GM19467 (cell line): ENCODE results near the gene G6PD.
"Not testable (repeated sequence)": the region's sequence is repeated elsewhere in the genome, so short reads cannot be mapped to it uniquely, and the experiment has no call there.

Experiments used
- ATAC-seq: cut with Tn5 transposase; IDR thresholded peaks from one replicate; pipeline ENCODE4 v1.9.1; 2021; ENCODE audit warnings: mild to moderate bottlenecking, moderate library complexity; ENCODE audit not compliant: unreplicated experiment

G6PD gene

DNA sequence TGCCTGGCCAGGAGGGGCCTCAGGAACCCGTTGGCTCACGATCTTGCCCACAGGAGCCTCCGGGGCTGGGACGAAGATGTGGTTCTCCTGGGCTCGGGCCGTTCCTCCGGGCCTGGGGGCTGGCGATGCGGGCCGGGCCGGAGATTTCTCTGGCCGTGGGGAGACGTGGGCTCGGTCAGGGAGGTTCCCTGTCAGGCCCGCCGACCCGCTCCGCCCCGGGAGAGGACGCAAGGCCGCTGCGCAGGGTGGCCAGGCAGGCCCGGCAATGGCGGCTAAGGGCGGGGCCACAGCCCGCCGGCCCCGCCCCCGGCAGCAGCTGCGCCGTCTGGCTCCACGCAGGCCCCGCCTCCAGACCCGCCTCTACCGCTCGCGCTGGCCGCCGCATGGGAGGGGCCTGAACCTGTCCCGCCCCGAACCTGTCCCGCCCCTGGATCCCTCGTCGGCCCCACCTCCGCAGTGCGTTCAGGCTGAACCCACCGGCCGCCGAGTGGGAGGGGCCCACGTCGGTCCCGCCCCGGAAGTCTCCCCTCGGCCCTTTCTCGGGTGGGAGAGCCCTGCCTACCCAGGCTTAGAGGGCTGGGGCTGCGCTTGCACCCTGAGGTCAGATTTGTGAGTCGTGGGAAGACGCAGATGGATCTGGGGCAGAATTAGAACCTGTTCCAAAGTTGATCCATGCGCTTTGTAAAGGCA, 30.5 kb downstream of the G6PD start, which contains the start of gene FAM3A:
Gene FAM3A, minus strand, starts transcription at position 267 of the 690 bp plus-strand sequence. CDS start 460 bp downstream, outside the sequence.
- ATAC-seq = peak; percentile 87

DNA sequence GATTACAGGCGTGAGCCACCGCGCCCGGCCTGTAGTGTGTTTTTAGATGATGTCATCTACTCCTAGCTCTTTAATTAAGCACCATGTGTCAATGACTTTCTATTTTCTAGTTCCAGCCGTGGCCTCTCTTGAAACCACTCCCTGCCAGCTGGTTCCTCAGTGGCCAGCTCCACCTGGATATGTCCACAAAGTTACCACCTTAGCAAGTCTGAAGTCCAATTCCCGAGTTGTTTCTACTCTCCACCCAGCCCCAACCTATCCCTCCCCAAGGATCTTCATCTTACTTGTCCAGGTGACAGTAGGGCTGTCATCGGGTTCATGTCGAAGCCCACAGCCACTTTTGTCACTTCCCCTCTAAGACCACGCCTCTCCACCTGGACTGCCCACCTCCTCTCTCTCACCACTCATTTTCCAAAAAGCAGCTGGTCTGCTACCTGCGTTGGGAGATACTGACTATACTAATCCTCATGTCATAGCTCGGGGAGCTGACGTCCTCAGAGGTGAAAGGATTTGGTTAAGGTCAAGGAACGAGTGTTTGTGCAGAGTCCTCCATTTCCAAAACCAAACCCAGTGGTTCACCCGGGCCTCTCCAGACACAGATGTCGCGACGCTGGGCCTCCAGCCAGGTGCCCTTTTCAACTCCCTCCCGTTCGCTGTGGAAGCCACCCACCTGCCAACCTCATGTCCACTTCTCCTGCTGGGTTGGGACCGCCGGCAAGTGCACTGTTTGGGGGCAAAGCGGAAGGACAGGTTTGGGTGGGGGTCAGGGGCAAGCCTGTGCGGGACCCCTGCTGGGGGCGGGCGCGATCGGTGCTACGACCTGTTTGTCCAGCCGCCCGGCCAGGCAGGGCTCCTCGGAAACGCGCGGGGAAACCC, 31.3 kb downstream of the G6PD start:
- ATAC-seq = no peak

DNA sequence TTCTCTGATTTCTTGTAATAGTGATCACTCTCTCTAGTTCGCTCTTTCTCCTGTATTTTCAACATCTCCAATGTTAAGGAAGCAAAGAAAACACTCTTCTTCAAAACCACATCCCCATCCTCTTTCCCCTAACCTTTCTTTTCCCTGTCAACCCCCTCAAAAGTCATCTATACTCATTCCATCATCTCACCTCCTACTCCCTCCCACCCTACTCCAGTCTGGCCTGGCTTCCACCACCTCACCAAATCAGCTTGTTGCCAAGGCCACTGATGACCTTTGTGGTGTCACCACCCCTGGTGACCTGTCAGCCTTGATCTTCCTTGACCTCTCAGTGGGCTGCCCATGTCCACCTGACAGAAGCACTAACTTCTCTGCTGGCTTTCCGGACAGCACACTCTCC, 32.9 kb downstream of the G6PD start:
- ATAC-seq = no peak

DNA sequence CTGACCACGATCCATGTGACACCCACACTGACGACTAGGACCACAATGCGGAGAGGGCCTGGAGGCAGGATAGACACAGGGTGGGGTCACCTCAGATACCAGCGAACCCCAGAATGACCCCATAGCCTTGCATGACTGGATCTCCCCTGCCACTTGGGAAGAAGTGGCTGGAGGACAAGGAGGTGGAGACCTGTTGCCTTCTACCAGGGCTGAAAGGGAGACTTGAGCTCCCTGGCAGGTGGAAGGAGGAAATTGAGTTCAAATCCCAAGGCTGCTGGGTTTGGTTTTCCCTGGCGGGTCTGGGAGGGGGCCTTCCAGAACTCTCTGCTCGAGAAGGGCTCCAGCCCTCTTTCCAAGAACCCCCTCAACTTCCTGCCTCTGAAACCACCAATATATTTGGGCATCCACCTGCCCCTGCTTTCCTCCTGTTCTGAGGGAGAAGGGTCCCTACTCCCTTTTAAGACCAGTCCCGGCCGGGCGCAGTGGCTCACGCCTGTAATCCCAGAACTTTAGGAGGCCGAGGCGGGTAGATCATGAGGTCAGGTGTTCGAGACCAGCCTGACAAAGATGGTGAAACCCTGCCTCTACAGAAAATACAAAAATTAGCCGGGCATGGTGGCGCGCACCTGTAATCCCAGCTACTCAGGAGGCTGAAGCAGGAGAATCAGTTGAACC, 33.6 kb downstream of the G6PD start:
- ATAC-seq = no peak

DNA sequence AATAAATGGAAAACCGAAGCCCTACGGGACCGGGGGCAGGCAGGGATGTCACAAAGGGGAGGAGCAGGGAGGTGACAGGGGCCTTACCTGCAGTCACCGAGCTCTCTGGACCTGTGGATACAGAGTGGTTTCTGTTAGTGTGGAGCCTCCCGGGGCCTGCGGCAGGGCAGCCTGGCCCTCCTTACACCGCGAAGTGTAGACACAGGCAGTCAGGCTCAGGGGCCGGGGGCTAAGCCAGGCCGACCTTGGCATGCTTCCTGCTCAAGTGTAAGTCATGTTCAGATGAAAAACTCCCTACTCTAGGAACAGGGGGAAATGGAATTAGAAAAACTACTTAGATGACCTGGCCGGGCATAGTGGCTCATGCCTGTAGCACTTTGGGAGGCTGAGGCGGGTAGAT, 34.9 kb downstream of the G6PD start:
- ATAC-seq = no peak

DNA sequence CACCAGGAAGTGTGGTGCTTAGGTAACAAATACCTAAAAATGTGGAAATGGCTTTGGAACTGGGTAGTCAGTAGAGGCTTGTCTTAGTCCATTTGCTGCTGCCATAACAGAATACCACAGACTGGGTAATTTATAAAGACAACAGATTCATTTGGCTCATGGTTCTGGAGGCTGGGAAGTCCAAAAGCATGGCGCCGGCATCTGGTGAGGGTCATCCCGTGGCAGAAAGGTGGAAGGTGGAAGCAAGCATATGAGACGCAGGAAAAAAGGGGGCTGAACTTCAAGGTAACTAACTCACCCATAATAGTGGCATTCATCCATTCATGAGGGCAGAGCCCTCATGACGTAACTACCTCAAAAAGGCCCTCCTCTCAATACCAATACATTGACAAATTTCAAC, 37.2 kb downstream of the G6PD start:
- ATAC-seq = no peak

DNA sequence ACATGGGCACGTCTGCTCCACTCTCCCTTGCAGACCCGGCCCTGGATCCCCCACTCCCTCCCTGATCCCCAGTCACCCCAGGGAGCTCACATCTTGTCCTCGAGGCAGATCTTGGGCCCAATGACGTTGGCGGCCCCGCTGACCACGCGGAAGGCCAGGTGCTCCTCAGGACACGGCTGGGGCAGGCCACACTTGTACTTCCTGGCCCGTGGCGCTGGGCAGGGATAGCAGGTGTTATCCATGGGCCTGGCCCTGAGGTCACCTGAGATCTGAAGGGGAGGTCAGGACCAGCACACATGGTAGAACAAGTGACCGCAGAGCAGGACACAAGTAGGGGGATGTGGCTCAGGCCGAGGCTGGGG, 38.3 kb downstream of the G6PD start:
- no peak for ATAC-seq

DNA sequence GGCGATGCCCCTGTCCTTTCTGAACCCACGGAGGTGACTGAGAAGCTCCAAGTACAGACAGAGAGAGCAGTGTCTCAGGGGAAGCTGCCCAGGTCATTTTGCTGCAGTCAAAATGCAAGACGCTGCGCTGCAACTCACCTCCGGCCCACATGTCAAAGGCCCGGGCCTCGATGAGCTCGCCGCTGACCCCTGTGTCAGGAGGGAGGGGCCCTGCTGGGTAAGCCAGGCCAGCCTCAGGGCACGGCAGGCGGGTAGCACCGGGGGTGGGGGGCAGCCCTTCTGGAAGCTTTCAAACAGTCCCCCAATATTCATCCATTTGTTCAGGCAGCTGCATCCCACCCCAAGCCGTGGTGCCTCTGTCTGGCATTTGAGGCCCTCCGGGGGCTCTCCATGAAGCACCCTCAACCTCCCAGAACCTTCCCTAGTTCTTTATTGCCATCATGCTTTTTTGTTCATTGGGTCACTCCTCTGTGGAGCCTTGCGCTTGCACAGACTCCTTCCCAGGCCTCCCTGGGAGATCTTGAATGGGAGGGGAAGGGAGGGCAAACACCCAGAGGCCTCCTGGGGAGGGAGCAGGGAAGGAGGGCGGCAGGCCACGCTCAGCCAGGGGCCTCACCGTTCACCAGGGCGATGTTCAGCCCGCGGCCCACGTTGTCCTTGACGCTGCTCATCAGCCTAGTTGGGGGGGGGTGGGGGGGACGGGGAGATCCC, 38.8 kb downstream of the G6PD start:
- ATAC-seq = no peak

DNA sequence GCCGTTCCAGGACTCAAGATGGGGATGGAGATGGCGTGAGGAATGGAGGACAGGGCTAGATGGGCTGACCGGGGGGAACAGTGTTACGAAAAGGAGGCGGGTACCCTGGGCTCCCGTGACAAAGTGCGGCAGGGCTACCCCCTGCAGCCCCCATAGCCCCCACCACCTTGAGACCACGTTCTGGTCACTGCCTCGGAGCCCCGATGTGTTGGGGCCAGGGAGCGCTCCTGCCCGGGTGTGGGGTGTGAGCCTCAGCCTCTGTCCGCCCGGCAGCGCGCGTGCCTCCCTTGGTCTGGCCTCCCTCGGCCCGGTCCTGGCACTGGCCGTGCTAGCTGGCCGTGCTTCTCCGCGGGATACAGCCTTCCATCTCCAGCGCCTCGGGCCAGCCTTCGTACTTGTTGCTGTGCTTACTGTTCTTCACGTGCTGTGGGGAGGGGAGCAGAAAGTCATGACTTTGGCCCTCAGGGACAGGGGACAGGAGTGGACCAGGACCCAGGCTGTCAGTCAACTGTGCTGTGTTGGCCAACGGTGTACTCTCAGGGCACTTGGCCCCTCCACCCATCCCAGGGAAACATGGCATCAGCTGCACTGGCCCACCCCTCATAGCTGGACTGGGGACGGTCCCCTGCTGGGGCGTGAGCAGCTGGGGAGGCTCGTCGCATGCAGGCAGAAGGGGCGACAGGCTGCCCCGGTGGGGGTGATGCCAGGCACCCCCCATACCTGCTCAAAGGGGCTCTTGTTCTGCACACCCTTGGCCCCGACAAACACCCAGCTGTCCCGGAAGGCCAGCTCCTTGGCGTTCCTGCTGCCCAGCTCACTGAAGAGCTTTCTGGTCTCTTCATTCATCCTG, 39.9 kb downstream of the G6PD start:
- ATAC-seq = no peak

DNA sequence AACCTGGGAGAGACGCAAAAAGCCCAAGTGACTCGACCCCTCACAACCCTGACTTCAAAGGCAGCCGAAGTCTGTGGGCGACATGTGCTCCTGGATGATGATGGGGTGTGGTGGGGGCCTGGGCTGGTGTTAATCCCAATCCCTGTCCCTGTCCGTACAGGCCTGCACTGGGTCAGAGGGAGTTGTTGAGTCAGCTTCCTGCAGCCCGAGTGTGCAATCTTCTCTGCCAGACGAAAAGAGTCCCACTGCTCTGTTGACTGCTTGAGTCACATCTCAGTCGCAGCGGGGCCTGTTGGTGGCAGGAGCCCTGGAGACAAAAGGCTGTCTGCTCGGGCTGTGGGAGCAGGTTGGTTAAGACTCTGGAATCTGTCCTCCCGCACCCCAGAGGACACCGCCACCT, 40.9 kb downstream of the G6PD start:
- ATAC-seq = no peak

DNA sequence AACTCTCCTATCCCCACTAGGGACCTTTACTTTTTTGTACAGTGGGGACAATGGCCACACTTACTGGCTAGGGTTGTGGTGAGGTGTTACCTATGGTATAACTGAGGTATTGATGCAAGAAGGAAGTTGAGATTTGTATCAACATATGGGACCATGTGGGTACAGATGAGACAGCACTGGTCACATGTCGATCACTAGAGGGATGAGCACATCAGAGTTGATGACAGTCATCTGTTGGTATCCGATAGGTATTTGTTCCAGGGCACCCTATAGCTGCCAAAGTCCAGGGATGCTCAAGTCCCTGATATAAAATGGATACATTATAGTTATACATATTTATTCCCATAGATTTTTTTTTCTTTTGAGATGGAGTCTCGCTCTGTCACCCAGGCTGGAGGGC, 43.7 kb downstream of the G6PD start:
- no peak for ATAC-seq

DNA sequence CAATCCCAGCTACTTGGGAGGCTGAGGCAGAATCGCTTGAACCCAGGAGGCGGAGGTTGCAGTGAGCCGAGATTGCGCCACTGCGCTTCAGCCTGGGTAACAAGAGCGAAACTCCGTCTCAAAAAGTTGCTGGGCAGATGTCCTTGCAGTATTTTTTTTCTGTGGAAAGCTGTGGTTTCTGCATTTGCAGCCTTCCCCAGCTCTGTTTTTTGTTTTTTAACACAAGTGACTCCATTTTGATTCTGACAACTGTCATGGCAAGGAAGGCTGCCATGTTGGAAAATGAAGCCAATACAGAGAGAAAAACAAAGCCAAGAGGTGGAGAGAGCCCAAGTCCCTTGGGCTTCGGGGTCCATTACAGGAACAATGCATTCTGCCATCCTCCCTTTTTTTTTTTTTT, 44.5 kb downstream of the G6PD start:
- ATAC-seq = no peak

DNA sequence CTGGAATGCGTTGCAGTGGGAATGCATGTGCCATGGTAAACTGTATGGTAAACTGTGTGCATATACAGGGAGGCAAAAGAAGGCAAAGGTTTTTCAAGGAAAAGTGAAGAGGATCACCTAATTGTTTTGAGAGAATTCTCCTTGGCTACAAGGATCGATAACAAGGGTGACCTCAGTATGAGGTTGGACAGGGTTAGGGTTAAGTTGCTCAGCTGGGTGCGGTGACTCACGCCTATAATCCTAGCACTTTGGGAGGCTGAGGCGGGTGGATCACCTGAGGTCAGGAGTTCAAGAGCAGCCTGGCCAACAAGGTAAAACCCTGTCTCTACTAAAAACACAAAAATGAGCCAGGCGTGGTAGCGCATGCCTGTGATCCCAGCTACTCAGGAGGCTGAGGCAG, 45.2 kb downstream of the G6PD start:
- ATAC-seq = not testable (repeated sequence)

DNA sequence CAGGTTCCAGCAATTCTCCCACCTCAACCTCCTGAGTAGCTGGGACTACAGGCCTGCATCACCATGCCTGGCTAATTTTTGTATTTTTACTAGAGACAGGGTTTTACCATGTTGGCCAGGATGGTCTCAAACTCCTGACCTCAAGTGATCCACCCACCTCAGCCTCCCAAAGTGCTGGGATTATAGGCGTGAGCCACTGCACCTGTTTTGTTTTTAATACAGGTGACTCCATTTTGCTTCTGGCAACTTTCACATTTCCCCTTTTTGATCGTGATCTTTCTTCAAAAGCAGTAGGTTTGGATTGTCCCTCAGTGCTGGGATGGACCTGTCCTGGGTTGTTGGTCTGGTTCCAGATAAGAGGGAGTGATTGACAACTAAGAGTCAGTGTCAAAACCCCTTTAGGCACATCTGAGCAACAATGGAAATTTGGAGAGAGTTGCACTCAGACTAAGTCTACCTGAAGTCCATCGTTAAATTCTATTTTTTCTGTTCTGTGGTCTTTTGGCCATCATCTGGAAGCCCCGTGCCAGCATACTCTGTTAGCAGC, 50.0 kb downstream of the G6PD start:
- ATAC-seq = not testable (repeated sequence)

DNA sequence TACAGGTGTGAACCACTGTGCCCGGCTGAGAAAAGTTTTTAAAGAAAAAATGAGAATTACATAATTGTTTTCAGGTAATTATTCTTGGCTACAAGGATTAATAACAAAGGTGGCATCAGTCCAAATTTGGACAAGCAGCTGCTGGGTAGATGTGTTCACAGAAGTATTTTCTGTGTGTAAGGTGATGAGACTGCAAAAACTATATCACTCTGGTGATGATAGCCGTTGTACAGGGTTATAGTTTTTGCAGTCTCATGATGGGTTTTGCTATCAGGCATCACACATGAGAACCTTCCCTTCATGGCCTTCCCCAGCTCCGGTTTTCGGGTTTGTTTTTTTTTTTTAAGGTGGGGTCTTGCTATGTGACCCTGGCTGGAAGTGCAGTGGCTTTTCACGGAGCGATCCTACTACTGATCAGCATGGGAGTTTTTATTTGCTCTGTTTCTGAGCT, 51.1 kb downstream of the G6PD start:
- ATAC-seq = no peak

DNA sequence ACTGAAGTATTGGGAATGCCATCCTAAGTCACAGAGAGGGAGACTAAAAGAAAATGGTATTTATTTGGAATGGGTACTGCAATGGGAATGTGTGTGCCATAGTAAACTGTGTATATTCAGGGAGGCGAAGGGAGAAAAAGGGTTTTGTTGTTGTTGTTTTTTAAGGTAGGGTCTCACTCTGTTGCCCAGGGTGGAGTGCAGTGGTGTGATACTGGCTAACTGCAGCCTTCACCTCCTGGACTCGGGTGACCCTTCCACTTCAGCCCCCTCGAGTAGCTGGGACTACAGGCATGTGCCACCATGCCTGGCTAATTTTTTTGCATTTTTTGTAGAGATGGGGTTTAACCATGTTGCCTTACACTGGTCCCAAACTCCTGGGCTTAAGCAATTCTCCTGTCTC, 51.9 kb downstream of the G6PD start:
- ATAC-seq = no peak

DNA sequence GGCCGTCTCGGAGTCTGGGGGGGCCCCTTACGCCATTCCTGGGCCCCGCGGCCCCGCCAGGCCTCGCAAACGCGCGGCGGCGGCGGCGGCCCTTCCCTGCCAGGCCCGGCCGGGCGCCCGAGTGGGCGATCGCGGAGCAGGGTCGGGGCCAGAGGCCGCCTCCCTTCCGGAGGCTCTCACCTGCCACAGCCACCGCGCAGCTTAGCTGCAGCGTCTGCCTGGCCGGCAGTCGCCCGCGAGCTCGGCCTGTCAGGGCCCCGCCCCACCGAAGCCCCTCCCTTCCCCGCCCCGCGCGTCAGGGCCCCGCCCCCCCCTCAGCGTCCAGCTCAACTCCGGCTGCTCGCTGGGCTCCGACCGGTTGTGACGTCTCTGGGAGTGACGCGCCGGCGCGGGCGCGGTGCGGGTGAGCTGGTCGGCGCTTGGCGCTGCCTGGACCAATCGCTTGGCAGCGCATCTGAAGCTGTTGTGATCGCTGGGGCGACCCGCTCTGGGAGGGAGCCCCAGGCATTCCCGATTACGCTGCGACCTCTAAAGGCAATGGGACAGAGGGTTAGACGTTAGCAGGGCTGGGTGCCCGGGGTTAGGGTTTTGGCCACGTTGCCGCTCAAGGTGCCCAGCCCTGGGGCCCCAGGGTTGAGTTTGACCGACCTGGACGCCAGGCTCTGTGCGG, 56.1 kb downstream of the G6PD start, which contains the start of gene SLC10A3:
Gene SLC10A3, minus strand, starts transcription at position 216 of the 670 bp plus-strand sequence. CDS start 1,689 bp downstream, outside the sequence.
- peak; percentile 84 for ATAC-seq

DNA sequence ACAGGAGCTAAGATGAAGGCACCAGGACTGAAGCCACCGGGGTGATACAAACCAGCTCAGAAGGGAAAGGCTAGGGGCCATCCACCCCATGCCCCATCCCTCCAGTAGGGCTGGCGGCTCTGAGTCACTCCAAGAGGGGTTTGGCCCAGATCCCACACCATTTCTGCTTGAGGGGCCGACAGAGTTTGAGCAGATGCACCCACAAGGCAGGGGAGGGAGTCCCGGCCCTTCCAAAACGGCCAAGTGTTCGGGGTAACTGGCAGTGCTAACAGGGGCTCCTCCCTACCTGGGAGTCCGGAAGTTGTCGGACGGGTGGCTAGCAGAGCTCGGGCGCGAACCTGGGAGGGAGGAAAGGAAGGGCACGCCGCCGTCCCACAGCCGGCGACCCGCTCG, 56.6 kb downstream of the G6PD start:
- peak; percentile 15 for ATAC-seq

DNA sequence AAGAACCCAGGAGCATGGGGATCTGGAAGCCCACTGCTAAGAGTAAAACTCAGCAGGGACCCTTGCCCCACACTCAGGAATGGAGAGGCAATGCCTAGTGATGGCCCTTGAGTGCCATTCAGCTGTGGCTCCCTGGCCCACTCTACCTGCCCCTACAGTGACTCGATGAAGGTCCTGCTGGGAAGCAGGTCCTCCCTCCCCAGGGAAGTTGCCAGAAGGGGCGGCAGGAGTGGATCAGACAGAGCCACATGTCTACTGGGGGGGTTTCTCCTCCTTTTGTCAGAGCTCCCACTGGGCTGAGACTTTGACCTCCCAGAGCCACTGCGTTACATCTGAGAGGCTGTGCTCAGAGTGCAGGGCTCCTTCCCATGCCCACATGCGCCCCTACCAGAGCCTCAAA, 57.5 kb downstream of the G6PD start:
- ATAC-seq = no peak
